NK-92 (cell line): ENCODE data around the gene DYNC1LI1.

ENCODE experiments used
- DNase-seq: peaks from one replicate; lab custom pipeline; 2025; ENCODE audit not compliant: unreplicated experiment; lab: John Stamatoyannopoulos, UW

DYNC1LI1 gene

GRCh38 chr3:32493437-32494414 is 76.9 kb downstream of the DYNC1LI1 start:
- no peak for DNase-seq

DNA sequence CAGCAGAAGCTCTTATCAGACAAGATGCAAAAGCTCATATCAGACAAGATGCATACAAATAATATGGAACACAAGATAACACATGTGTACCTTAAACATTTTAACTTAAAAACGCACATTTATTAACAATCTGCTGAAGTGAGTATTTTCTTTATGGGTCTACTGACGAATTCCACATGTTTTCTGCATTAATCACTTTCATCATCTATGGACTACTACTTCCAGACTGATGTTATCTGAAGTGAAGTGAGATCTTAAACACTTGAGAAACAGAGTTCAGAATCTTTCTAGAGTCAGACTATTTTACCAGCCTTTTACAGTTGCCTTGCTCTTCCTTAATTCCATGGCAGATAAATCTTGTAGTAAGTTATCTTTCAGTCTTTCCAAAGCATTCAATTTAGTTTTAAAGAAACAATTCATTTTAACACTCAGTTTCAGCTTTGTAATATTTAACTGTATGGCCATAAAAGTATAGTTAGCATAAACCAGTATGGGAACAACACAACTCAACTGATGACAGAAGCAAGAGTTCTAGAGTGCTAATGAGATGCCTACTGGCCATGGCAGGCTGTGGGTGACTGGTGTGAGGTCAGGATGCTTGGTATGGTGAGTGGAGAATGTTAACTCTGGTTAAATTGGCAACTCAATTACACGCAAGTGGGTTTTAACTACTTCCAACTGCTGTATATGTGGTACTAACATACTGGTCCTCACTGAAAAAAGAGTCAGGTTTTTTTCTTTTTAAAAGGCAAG is 77.8 kb downstream of the DYNC1LI1 start:
- no peak for DNase-seq

GRCh38 chr3:32488474-32489008 is 82.1 kb downstream of the DYNC1LI1 start:
- no peak for DNase-seq

DNA sequence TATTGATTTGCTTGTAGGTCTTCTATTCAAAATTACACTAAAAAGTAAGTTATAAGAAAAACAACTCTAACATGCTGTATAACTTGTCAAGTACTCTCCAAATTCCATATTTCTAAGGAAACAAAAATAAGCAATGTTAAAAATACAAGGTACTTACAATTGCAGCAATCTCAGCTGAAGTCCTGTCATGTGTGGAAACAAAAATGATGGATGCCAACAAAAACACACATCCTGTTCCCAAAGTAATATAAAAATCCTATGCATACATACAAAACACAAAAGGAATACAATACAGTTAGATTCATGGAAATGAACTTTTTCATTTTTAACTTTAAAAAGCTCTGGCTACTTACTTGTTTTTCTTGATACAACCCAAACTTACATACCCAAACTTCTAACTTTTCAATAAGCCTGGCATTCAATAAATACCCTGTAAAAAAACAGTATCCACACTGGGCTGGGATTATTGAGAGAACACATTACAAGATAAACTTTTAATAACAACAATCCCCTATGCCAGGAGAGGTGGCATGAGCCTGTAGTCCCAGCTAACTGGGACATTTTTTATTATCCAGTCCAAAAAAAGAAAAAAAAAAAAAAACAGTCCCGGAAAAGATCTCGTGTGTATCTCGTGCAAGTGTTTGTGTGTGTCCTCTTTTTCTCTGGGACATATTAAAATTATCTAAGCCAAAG is 82.7 kb downstream of the DYNC1LI1 start:
- DNase-seq = no peak

- DNase-seq = no peak
Measured at GRCh38 chr3:32484436-32484835, 86.2 kb downstream of the DYNC1LI1 start.

- no peak for DNase-seq
Measured at GRCh38 chr3:32483772-32484171, 86.9 kb downstream of the DYNC1LI1 start.

GRCh38 chr3:32482693-32483092 is 88.0 kb downstream of the DYNC1LI1 start:
- DNase-seq = no peak

GRCh38 chr3:32481791-32482631 is 88.6 kb downstream of the DYNC1LI1 start:
- DNase-seq = no peak

DNA sequence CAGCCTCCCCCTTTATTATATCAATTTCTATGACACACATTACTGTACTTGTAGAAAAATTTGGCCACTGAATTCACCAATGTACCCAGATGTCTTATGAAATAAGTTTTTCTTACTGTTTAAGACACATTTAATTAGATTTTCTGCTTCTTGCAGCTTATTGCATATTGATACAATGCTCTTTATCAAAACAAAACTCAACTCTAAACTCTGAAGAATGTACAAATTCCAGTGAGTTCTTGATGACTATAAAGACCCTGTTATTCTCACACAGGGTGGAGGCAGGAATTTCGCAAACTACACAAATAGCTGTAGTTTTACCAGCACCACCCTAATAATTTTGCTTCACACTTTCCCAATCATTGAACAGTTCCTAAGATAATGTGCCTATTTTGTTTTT is 90.1 kb downstream of the DYNC1LI1 start:
- DNase-seq = no peak
